IMR-90 (cell line): ENCODE results near the gene S100A5. TPM values are rescaled to one million over a fixed set of nuclear protein-coding genes. Genes with fewer than 3 reads are reported as not detected.
A peak's percentile ranks its signal among the peaks of the same experiment; 100 is the strongest.

ENCODE experiments used
- ATAC-seq: fragments of 200-7000 bp; cut with Tn5 transposase; 2 replicates; pipeline ENCODE4 v1.9.1; 2020; ENCODE audit warnings: low read depth, mild to moderate bottlenecking, moderate library complexity
- BruUV-seq: library from RNA; stranded (reverse); fragments of 400-500 nt; replicated peaks from 2 replicates; lab custom pipeline; 2021; lab: Mats Ljungman, UMichigan
- CTCF ChIA-PET: fragments of 300-600 bp; formaldehyde crosslinking; extraction: SDS; loops from one replicate; lab custom pipeline; 2021; ENCODE audit warnings: antibody characterized with exemption; lab: Yijun Ruan, JAX
- POLR2A ChIA-PET: fragments of 300-600 bp; sonication (Branson Sonifier 250); formaldehyde crosslinking; loops from one replicate; lab custom pipeline; 2022; ENCODE audit warnings: antibody characterized with exemption; ENCODE audit not compliant: unreplicated experiment; lab: Charles Lee
- DNase-seq: peaks from one replicate; pipeline ENCODE4 v3.0.0; 2013
- H2AFZ ChIP-seq: replicated peaks from 2 replicates; pipeline ENCODE3; 2013; ENCODE audit warnings: low read length, mild to moderate bottlenecking; ENCODE audit not compliant: poor library complexity
- H2AK5ac ChIP-seq: 2 replicates; pipeline ENCODE4 v1.6.1; 2013; ENCODE audit warnings: low read depth, low read length, inconsistent platforms
- H2AK9ac ChIP-seq: replicated peaks from 2 replicates; pipeline ENCODE3; 2013; ENCODE audit warnings: mild to moderate bottlenecking, low read depth, low read length, moderate library complexity; ENCODE audit not compliant: poor library complexity
- H2BK120ac ChIP-seq: 2 replicates; pipeline ENCODE4 v1.6.1; 2013; ENCODE audit warnings: low read depth, low read length, inconsistent platforms
- H2BK15ac ChIP-seq: 3 replicates; pipeline ENCODE4 v1.6.1; 2013; ENCODE audit warnings: low read depth, low read length, inconsistent platforms
- H2BK20ac ChIP-seq: 2 replicates; pipeline ENCODE4 v1.6.1; 2013; ENCODE audit warnings: low read depth, mild to moderate bottlenecking, inconsistent platforms, low read length, moderate library complexity
- H2BK5ac ChIP-seq: 2 replicates; pipeline ENCODE4 v1.6.1; 2013; ENCODE audit warnings: mild to moderate bottlenecking, low read depth, low read length, inconsistent platforms; ENCODE audit not compliant: poor library complexity, severe bottlenecking
- H3K14ac ChIP-seq: replicated peaks from 2 replicates; pipeline ENCODE4 v1.6.1; 2013; ENCODE audit warnings: low read depth, low read length, inconsistent platforms
- H3K18ac ChIP-seq: 2 replicates; pipeline ENCODE4 v1.6.1; 2013; ENCODE audit warnings: low read depth, low read length, control low read depth
- H3K23ac ChIP-seq: 2 replicates; pipeline ENCODE4 v1.6.1; 2013; ENCODE audit warnings: low read depth, low read length, inconsistent platforms
- H3K27ac ChIP-seq: 2 replicates; pipeline ENCODE4 v1.5.1; 2013; ENCODE audit warnings: mild to moderate bottlenecking, control low read depth, low read length; ENCODE audit not compliant: insufficient read depth
- H3K27me3 ChIP-seq: 2 replicates; pipeline ENCODE4 v1.6.1; 2013; ENCODE audit warnings: low read length; ENCODE audit not compliant: control insufficient read depth, insufficient read depth
- H3K36me3 ChIP-seq: 2 replicates; pipeline ENCODE4 v1.6.1; 2013; ENCODE audit warnings: low read length, mixed read lengths; ENCODE audit not compliant: control insufficient read depth, insufficient read depth
- H3K4ac ChIP-seq: 2 replicates; pipeline ENCODE4 v1.6.1; 2013; ENCODE audit warnings: low read depth, low read length, inconsistent platforms
- H3K4me1 ChIP-seq: 2 replicates; pipeline ENCODE4 v1.6.1; 2013; ENCODE audit warnings: low read length, mixed read lengths; ENCODE audit not compliant: control insufficient read depth, insufficient read depth
- H3K4me2 ChIP-seq: 2 replicates; pipeline ENCODE4 v1.6.1; 2013; ENCODE audit warnings: low read depth, mild to moderate bottlenecking, control low read depth, low read length, moderate library complexity
- H3K4me3 ChIP-seq: 2 replicates; pipeline ENCODE4 v1.5.1; 2013; ENCODE audit warnings: low read depth, mild to moderate bottlenecking, control low read depth, low read length, moderate library complexity; ENCODE audit not compliant: insufficient read depth
- H3K56ac ChIP-seq: 2 replicates; pipeline ENCODE4 v1.6.1; 2013; ENCODE audit warnings: low read length, inconsistent platforms; ENCODE audit not compliant: insufficient read depth; ENCODE audit errors: extremely low read depth
- H3K79me1 ChIP-seq, 2 experiments: 2 replicates each; pipeline ENCODE4 v1.6.1; 2013; ENCODE audit warnings: low read length in 2 of 2, inconsistent platforms in 1 of 2, low read depth in 1 of 2
- H3K9ac ChIP-seq: 2 replicates; pipeline ENCODE4 v1.6.1; 2013; ENCODE audit warnings: low read depth, low read length, control low read depth
- H3K9me1 ChIP-seq: 2 replicates; pipeline ENCODE4 v1.6.1; 2013; ENCODE audit warnings: low read length, inconsistent platforms; ENCODE audit not compliant: insufficient read depth
- H3K9me3 ChIP-seq: 2 replicates; pipeline ENCODE4 v1.6.1; 2013; ENCODE audit warnings: low read length; ENCODE audit not compliant: control insufficient read depth, insufficient read depth
- H4K20me1 ChIP-seq: 2 replicates; pipeline ENCODE4 v1.6.1; 2013; ENCODE audit warnings: low read length, inconsistent platforms; ENCODE audit not compliant: insufficient read depth
- H4K5ac ChIP-seq: 2 replicates; pipeline ENCODE4 v1.6.1; 2013; ENCODE audit warnings: mild to moderate bottlenecking, low read depth, low read length, control low read depth
- H4K8ac ChIP-seq, 2 experiments: 2 replicates each; pipeline ENCODE4 v1.6.1; 2013; ENCODE audit warnings: low read depth in 2 of 2, low read length in 2 of 2, control low read depth in 1 of 2, inconsistent platforms in 1 of 2
- H4K91ac ChIP-seq: 2 replicates; pipeline ENCODE4 v1.6.1; 2013; ENCODE audit warnings: low read depth, low read length, inconsistent platforms; ENCODE audit not compliant: insufficient read depth
- BHLHE40 ChIP-seq: fragments of 150-350 bp; IDR thresholded peaks from 2 replicates; pipeline ENCODE4 v1.6.1; 2016; ENCODE audit warnings: mild to moderate bottlenecking, low read depth, low read length
- MAFK ChIP-seq: IDR thresholded peaks from 2 replicates; pipeline ENCODE4 v1.6.1; 2012; ENCODE audit warnings: low read depth, low read length, improper control_type of control experiment
- MXI1 ChIP-seq: IDR thresholded peaks from 2 replicates; pipeline ENCODE4 v1.6.1; 2012; ENCODE audit warnings: low read depth, mild to moderate bottlenecking, low read length, moderate library complexity, borderline replicate concordance
- NFE2L2 ChIP-seq: fragments of 150-350 bp; IDR thresholded peaks from 2 replicates; pipeline ENCODE4 v1.6.1; 2016; ENCODE audit warnings: low read depth, mild to moderate bottlenecking, low read length
- RAD21 ChIP-seq: IDR thresholded peaks from 2 replicates; pipeline ENCODE4 v1.6.1; 2012; ENCODE audit warnings: low read length, improper control_type of control experiment
- RFX5 ChIP-seq: IDR thresholded peaks from 2 replicates; pipeline ENCODE4 v1.8.0; 2012; ENCODE audit warnings: low read depth, mild to moderate bottlenecking, low read length, moderate library complexity
- WGBS, 2 experiments: methylation state at CpG; one replicate each; pipeline versions ENCODE4 v1.1.5 to v1.1.7; 2013; ENCODE audit warnings: missing lambda C conversion rate in 2 of 2; ENCODE audit not compliant: insufficient read length in 1 of 2; ENCODE audit errors: extremely low coverage in 2 of 2; 5-methylcytosine and 5-hydroxymethylcytosine counted together
- dilution Hi-C: fragments of 300-500 bp; cut with HindIII; formaldehyde crosslinking; loops from one replicate; pipeline ENCODE4 v1.14.3; 2018; ENCODE audit warnings: low sequenced_read_pairs; ENCODE audit not compliant: unreplicated experiment
- in situ Hi-C: fragments of 300-500 bp; cut with MboI; formaldehyde crosslinking; loops from 3 replicates; pipeline ENCODE4 v1.14.3; 2019; ENCODE audit warnings: low sequenced_read_pairs, inconsistent platforms, mixed read lengths
- intact Hi-C: fragments of 100-400 bp; cut with micrococcal nuclease; formaldehyde crosslinking; loops from 2 replicates; pipeline ENCODE4 v1.10.0; 2022
- polyA plus RNA-seq, 3 experiments: library from polyadenylated mRNA; depleted of rRNA; stranded (reverse); fragments of >200 nt; gene quantifications; 2 replicates each; pipeline ENCODE4 v1.2.3, GENCODE V29; 2012; ENCODE audit warnings: low replicate concordance in 1 of 3
- total RNA-seq: library from RNA; depleted of rRNA; stranded (reverse); fragments of >200 nt; gene quantifications from 2 replicates; pipeline ENCODE4 v1.2.3, GENCODE V29; 2012
- TF ChIP-seq, protein P1 (sequence below): fragments of 150-350 bp; IDR thresholded peaks from 2 replicates; pipeline ENCODE4 v1.6.1; 2016; ENCODE audit warnings: low read depth, mild to moderate bottlenecking, low read length, moderate library complexity, borderline replicate concordance
- TF ChIP-seq, protein P2 (sequence below): conservative IDR thresholded peaks from 2 replicates; pipeline ENCODE4 v1.5.1; 2012; ENCODE audit warnings: mild to moderate bottlenecking, low read depth, low read length, improper control_type of control experiment

S100A5 gene
- total and polyA plus RNA-seq, 2 of the 4 experiments (the other 2 are of a cell fraction), result 0.27 TPM; not detected in 1

GRCh38 chr1:153550827-153551500 lies 10.2 kb upstream of the S100A5 start:
- no peaks in the 10 kb centered on the region for H4K20me1 ChIP-seq
- H2BK15ac ChIP-seq, result peak overlapping the region; percentile 90; the same call in 2 of the 3 replicates
- H4K8ac ChIP-seq, result peak overlapping the region; percentile 43 to 87; a peak in 2 of 4 replicates
- H3K79me1 ChIP-seq, result peaks cover 0 to 24% of the 10 kb centered on the region in 2 experiments; a peak in 3 of 4 replicates
- H3K14ac ChIP-seq, result peak overlapping the region; percentile 35
- no peak overlapping the region for H3K56ac ChIP-seq
- H3K9me3 ChIP-seq, result no peaks in the 10 kb centered on the region
- H4K5ac ChIP-seq, result no peak overlapping the region
- H3K27ac ChIP-seq, result no peak overlapping the region
- peak overlapping the region; percentile 97 for H2BK120ac ChIP-seq
- in situ Hi-C loops, result no loop called here
- H3K9me1 ChIP-seq, result peaks cover 53% of the 10 kb centered on the region
- no peak overlapping the region for H3K4me2 ChIP-seq
- ATAC-seq (no peak), DNase-seq (no peak)
- intact Hi-C loops, result no loop called here
- peak overlapping the region; percentile 93 for H4K91ac ChIP-seq
- ChIA-PET CTCF (interaction anchor here (1.0 to 1.2 kb wide), 2 partner anchors 17 kb away, joined by 3 to 4 read pairs; no protein-coding TSS in a partner anchor), POLR2A (interaction anchor here (1.6 kb wide), 1 partner anchor 15 kb away, joined by 14 read pairs; the partner anchor contains the start of gene S100A6)
- no peak overlapping the region for H3K9ac ChIP-seq
- no TSS peak for BruUV-seq
- 0 out of 2 replicates have a peak overlapping the region, but pooled peaks have one; percentile 55 for H3K23ac ChIP-seq
- dilution Hi-C loops, result no loop called here
- H3K27me3 ChIP-seq, result no peaks in the 10 kb centered on the region
- H2BK5ac ChIP-seq, result no peak overlapping the region
- no peak for TF ChIP-seq MXI1
- TF ChIP-seq BHLHE40, result no peak
- TF ChIP-seq MAFK, result no peak
- no peak for TF ChIP-seq RFX5
- TF ChIP-seq, protein P1, sequence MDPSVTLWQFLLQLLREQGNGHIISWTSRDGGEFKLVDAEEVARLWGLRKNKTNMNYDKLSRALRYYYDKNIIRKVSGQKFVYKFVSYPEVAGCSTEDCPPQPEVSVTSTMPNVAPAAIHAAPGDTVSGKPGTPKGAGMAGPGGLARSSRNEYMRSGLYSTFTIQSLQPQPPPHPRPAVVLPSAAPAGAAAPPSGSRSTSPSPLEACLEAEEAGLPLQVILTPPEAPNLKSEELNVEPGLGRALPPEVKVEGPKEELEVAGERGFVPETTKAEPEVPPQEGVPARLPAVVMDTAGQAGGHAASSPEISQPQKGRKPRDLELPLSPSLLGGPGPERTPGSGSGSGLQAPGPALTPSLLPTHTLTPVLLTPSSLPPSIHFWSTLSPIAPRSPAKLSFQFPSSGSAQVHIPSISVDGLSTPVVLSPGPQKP, result no peak
- no peak for TF ChIP-seq NFE2L2
- TF ChIP-seq RAD21, result no peak
- TF ChIP-seq, protein P2, sequence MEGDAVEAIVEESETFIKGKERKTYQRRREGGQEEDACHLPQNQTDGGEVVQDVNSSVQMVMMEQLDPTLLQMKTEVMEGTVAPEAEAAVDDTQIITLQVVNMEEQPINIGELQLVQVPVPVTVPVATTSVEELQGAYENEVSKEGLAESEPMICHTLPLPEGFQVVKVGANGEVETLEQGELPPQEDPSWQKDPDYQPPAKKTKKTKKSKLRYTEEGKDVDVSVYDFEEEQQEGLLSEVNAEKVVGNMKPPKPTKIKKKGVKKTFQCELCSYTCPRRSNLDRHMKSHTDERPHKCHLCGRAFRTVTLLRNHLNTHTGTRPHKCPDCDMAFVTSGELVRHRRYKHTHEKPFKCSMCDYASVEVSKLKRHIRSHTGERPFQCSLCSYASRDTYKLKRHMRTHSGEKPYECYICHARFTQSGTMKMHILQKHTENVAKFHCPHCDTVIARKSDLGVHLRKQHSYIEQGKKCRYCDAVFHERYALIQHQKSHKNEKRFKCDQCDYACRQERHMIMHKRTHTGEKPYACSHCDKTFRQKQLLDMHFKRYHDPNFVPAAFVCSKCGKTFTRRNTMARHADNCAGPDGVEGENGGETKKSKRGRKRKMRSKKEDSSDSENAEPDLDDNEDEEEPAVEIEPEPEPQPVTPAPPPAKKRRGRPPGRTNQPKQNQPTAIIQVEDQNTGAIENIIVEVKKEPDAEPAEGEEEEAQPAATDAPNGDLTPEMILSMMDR, result no peak
- no peaks in the 10 kb centered on the region for H3K36me3 ChIP-seq
- peak overlapping the region; percentile 94 for H2BK20ac ChIP-seq
- peaks cover 36% of the 10 kb centered on the region for H3K4me1 ChIP-seq
- WGBS, 2 experiments, result 89% methylated on average over 5 of the region's 10 CpGs; no CpG with 5 or more reads in 1 of the 2 experiments
- H3K4me3 ChIP-seq, result no peak overlapping the region
- H3K18ac ChIP-seq, result no peak overlapping the region
- peak overlapping the region; percentile 96 for H2AK5ac ChIP-seq
- peak overlapping the region; percentile 31 for H2AK9ac ChIP-seq
- H3K4ac ChIP-seq, result peak overlapping the region; percentile 96
- H2AFZ ChIP-seq, result no peak overlapping the region
